SU-DHL-6 (cell line): ENCODE measurements around the gene SMAD2.

Experiments used
- H2AFZ ChIP-seq: fragments of 200-600 bp; sonication (generic); 2 replicates; pipeline ENCODE4 v1.6.1; 2014; ENCODE audit warnings: low read depth, mild to moderate bottlenecking, moderate library complexity, mixed read lengths, antibody characterized with exemption, low read length; ENCODE audit not compliant: severe bottlenecking
- H3F3A ChIP-seq: fragments of 200-600 bp; shearing (Covaris generic); 2 replicates; pipeline ENCODE4 v1.6.0; 2016; ENCODE audit warnings: antibody characterized with exemption, mild to moderate bottlenecking; ENCODE audit not compliant: insufficient read depth
- H3K27ac ChIP-seq: fragments of 200-600 bp; sonication (generic); 2 replicates; pipeline ENCODE4 v1.5.1; 2016; ENCODE audit warnings: low read depth, mild to moderate bottlenecking, low read length, moderate library complexity, mixed read lengths
- H3K27me3 ChIP-seq: fragments of 200-600 bp; sonication (generic), shearing (Covaris generic); 2 replicates; pipeline ENCODE4 v1.6.0; 2014; ENCODE audit warnings: mild to moderate bottlenecking, low read length
- H3K36me3 ChIP-seq: fragments of 200-600 bp; sonication (generic); 2 replicates; pipeline ENCODE4 v1.6.1; 2014; ENCODE audit warnings: mild to moderate bottlenecking, low read length, mixed read lengths
- H3K4me2 ChIP-seq: fragments of 300-600, 200-600 bp; shearing (Covaris generic), sonication (generic); 2 replicates; pipeline ENCODE4 v1.6.0; 2014; ENCODE audit warnings: low read length, low read depth, mild to moderate bottlenecking; ENCODE audit not compliant: poor library complexity, severe bottlenecking
- H3K4me3 ChIP-seq: fragments of 200-600 bp; sonication (generic); 2 replicates; pipeline ENCODE4 v1.5.1; 2014; ENCODE audit warnings: antibody characterized with exemption, low read length, mild to moderate bottlenecking, mixed read lengths; ENCODE audit not compliant: insufficient read depth, poor library complexity, severe bottlenecking
- H3K79me2 ChIP-seq: fragments of 200-600 bp; sonication (generic); 2 replicates; pipeline ENCODE4 v1.6.1; 2014; ENCODE audit warnings: mild to moderate bottlenecking, low read length, moderate library complexity; ENCODE audit not compliant: insufficient read depth
- H3K9ac ChIP-seq: fragments of 200-600 bp; sonication (generic); 2 replicates; pipeline ENCODE4 v1.7.0; 2014; ENCODE audit warnings: mild to moderate bottlenecking, low read length
- H3K9me2 ChIP-seq: fragments of 200-600 bp; sonication (generic); replicated peaks from 2 replicates; pipeline ENCODE4 v1.6.1; 2014; ENCODE audit warnings: low read length; ENCODE audit not compliant: insufficient read depth
- H3K9me3 ChIP-seq: fragments of 200-600 bp; sonication (generic); 2 replicates; pipeline ENCODE4 v1.6.1; 2014; ENCODE audit warnings: low read length, mixed read lengths; ENCODE audit not compliant: insufficient read depth
- H4K20me1 ChIP-seq: fragments of 200-600 bp; sonication (generic); 2 replicates; pipeline ENCODE4 v1.6.1; 2014; ENCODE audit warnings: low read depth, mild to moderate bottlenecking, antibody characterized with exemption, low read length, moderate library complexity, mixed read lengths
- EZH2phosphoT487 ChIP-seq: fragments of 200-600 bp; sonication (generic), shearing (Covaris generic); conservative IDR thresholded peaks from 2 replicates; pipeline ENCODE4 v1.6.1; 2018; ENCODE audit warnings: mild to moderate bottlenecking, antibody characterized with exemption, low read length, moderate library complexity, mixed read lengths
- TF ChIP-seq, protein P1 (sequence below): fragments of 200-600 bp; sonication (generic); IDR thresholded peaks from one replicate; pipeline ENCODE4 v1.5.1; 2017; ENCODE audit warnings: antibody characterized with exemption, mild to moderate bottlenecking, low read length, moderate library complexity; ENCODE audit not compliant: insufficient read depth, poor library complexity, severe bottlenecking

SMAD2 gene

DNA sequence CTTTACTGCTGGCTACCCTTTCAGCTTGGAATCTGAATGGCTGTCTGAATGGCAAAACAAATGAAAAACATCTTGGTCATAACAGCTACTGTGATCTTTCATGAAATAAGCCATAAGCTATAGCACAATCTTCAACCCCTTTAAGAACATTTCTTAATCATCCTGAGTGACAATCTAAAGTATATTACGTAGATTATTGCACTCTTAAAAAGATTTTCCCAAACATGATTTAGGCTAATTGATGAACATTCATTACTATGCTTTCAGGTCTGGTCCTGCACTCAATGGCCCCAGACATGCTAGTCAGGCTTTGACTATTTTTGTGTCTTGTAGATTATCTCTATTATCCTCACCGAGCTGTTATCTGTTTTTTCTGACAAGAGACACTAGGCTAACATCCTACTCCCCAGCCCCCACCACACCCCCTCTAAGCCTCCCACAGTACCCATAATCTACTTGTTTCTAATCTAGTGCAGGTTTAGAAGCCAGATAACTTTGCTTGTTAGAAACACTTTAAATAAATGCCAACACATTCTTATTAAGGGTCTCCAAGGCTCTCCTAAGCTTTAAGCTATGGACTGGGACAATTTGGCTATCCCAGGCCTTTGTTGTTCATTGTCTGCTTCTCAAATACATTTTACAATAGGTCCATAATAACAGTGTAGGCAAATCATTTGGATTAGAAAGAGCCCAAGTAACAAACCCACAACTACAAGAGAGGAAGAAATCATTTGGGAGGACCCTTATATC lies 4.2 kb downstream of the SMAD2 start:
- no peak overlapping the region for H3K9ac ChIP-seq
- H3K9me3 ChIP-seq: no peaks in the 10 kb centered on the region
- no peaks in the 10 kb centered on the region for H3F3A ChIP-seq
- no peaks in the 10 kb centered on the region for H3K27me3 ChIP-seq
- H3K4me2 ChIP-seq: peak overlapping the region; percentile 4
- H4K20me1 ChIP-seq: peaks cover 65% of the 10 kb centered on the region
- no peaks in the 10 kb centered on the region for H3K9me2 ChIP-seq
- H2AFZ ChIP-seq: no peak overlapping the region
- H3K4me3 ChIP-seq: no peak overlapping the region
- no peaks in the 10 kb centered on the region for H3K36me3 ChIP-seq
- TF ChIP-seq EZH2phosphoT487: no peak
- TF ChIP-seq, protein P1, sequence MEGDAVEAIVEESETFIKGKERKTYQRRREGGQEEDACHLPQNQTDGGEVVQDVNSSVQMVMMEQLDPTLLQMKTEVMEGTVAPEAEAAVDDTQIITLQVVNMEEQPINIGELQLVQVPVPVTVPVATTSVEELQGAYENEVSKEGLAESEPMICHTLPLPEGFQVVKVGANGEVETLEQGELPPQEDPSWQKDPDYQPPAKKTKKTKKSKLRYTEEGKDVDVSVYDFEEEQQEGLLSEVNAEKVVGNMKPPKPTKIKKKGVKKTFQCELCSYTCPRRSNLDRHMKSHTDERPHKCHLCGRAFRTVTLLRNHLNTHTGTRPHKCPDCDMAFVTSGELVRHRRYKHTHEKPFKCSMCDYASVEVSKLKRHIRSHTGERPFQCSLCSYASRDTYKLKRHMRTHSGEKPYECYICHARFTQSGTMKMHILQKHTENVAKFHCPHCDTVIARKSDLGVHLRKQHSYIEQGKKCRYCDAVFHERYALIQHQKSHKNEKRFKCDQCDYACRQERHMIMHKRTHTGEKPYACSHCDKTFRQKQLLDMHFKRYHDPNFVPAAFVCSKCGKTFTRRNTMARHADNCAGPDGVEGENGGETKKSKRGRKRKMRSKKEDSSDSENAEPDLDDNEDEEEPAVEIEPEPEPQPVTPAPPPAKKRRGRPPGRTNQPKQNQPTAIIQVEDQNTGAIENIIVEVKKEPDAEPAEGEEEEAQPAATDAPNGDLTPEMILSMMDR: no peak
- no peak overlapping the region for H3K27ac ChIP-seq
- peaks cover 90% of the 10 kb centered on the region for H3K79me2 ChIP-seq

DNA sequence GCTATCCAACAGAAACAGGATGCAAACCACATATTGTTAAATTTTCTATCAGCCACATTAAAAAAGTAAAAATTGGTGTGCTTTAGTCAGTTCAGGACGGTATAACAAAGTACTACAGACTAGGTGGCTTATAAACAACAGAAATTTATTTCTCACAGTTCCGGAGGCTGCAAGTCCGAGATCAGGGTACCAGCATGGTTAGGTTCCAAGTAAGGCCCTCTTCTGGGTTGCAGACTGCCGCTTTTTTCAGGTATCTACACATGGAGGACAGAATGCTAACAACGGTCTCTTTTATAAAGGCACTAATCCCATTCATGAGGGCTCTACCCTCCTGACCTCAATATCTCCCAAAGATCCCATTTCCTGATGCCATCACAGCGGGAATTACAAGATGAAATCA lies 10.5 kb downstream of the SMAD2 start:
- H3K4me2 ChIP-seq: no peak overlapping the region
- H3K36me3 ChIP-seq: no peaks in the 10 kb centered on the region
- H2AFZ ChIP-seq: no peak overlapping the region
- no peaks in the 10 kb centered on the region for H3K9me3 ChIP-seq
- no peaks in the 10 kb centered on the region for H3K27me3 ChIP-seq
- H3F3A ChIP-seq: peaks cover 4% of the 10 kb centered on the region
- no peaks in the 10 kb centered on the region for H3K9me2 ChIP-seq
- no peak for TF ChIP-seq EZH2phosphoT487
- TF ChIP-seq, protein P1: no peak
- H3K4me3 ChIP-seq: no peak overlapping the region
- H4K20me1 ChIP-seq: peaks cover 79% of the 10 kb centered on the region
- H3K79me2 ChIP-seq: peaks cover 100% of the 10 kb centered on the region
- no peak overlapping the region for H3K9ac ChIP-seq
- no peak overlapping the region for H3K27ac ChIP-seq

DNA sequence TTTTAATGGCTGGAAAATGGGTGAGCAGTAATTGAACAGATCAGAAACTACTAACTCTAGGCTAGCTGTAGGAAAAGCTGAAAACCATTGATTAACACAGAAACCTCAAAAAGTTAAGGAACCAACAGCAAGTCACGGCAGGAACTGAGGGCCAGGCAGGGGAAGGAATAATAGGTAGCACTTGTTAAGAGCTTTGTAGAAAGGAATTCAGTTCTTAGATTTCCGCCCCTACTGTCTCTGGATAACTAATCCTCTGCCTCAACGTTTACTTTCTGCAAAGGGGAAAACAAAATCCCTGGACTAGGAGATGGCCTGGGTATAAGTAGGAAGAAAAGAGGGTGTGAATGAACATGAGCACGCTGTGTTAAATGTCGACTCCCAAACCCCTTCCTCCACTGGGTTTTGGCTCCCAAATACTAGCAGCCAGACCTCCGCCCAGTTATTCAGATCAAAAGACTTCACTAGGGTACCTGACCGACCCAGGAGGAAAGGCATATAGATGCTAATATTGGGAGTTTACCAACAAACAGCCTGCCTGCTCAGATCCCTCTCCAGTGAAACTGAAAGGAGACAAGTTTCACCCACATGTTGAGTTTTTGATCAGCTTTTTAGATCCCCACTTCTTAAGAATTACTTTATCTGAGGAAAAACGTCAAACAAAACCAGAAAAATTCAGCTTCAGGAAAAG lies 12.4 kb downstream of the SMAD2 start:
- Histone ChIP-seq H3F3A (peaks cover 6% of the 10 kb centered on the region), H2AFZ (no peak overlapping the region), H3K27me3 (no peaks in the 10 kb centered on the region), H3K9me2 (no peaks in the 10 kb centered on the region), H3K27ac (no peak overlapping the region), H3K9me3 (no peaks in the 10 kb centered on the region), H3K9ac (no peak overlapping the region), H3K4me3 (no peak overlapping the region), H3K36me3 (no peaks in the 10 kb centered on the region), H3K79me2 (peaks cover 100% of the 10 kb centered on the region), H3K4me2 (no peak overlapping the region), H4K20me1 (peaks cover 89% of the 10 kb centered on the region)
- no peak for TF ChIP-seq EZH2phosphoT487
- TF ChIP-seq, protein P1: no peak
